ENCODE measurements around the gene CD7.

DNA sequence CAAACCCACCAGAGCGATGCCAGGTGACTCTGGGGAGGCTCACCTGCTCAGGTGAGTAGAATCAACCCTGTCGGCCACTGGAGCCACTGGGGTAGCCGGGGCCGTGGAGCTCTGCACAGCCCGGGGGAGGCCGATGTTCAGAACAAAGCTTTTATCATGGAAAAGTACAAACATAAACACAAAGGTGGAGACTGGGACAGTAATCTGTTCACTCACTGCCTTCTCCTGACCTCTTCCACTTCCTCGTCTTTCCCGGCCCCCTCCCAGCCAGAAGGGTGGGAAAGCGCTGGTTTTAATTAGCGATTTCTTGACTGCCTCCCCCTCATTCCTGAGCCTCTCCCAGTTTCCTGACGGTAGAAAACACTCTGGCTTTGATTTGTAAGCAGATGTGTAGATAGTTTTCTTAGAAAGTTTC is 31.9 kb upstream of the CD7 start:
- TF ChIP-seq, protein P1, sequence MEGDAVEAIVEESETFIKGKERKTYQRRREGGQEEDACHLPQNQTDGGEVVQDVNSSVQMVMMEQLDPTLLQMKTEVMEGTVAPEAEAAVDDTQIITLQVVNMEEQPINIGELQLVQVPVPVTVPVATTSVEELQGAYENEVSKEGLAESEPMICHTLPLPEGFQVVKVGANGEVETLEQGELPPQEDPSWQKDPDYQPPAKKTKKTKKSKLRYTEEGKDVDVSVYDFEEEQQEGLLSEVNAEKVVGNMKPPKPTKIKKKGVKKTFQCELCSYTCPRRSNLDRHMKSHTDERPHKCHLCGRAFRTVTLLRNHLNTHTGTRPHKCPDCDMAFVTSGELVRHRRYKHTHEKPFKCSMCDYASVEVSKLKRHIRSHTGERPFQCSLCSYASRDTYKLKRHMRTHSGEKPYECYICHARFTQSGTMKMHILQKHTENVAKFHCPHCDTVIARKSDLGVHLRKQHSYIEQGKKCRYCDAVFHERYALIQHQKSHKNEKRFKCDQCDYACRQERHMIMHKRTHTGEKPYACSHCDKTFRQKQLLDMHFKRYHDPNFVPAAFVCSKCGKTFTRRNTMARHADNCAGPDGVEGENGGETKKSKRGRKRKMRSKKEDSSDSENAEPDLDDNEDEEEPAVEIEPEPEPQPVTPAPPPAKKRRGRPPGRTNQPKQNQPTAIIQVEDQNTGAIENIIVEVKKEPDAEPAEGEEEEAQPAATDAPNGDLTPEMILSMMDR (IDR thresholded peaks at IDR 0.05), result no peak
- no peak for TF ChIP-seq POLR2A (IDR thresholded peaks at IDR 0.05)
